ENCODE measurements around the gene SPTBN1. TPM values are rescaled to one million over a fixed set of nuclear protein-coding genes. Genes with fewer than 3 reads are reported as not detected.
A peak's percentile ranks its signal among the peaks of the same experiment; 100 is the strongest.

The SPTBN1 gene
- total and polyA plus RNA-seq, 2 of the 13 experiments (the other 11 are each of a cell fraction or from before 2014, with no cell fraction given): 123 to 299 TPM

GRCh38 chr2:54572262-54572635 lies 116.1 kb downstream of the SPTBN1 start (continued):
- no peak for TF ChIP-seq RBAK (CRISPR knock-in tag; IDR thresholded peaks at IDR 0.05)
- TF ChIP-seq HOXD1 (CRISPR knock-in tag; IDR thresholded peaks at IDR 0.05): 0 out of 2 replicates have a peak, but pooled peaks have one; percentile 32
- peak; percentile 28; the same call in 1 of the 2 replicates for TF ChIP-seq ZFY (CRISPR knock-in tag; IDR thresholded peaks at IDR 0.05)
- TF ChIP-seq ZNF883 (CRISPR knock-in tag; IDR thresholded peaks at IDR 0.05; ENCODE audit: not compliant biosample characterization): no peak
- TF ChIP-seq HNF4A (CRISPR knock-in tag; IDR thresholded peaks at IDR 0.05): peak; percentile 74
- peak; percentile 69; the same call in 1 of the 2 replicates for TF ChIP-seq ZNF670 (CRISPR knock-in tag; IDR thresholded peaks at IDR 0.05; ENCODE audit: borderline replicate concordance)
- no peak for TF ChIP-seq CTCF (CRISPR knock-in tag; IDR thresholded peaks at IDR 0.05)
- TF ChIP-seq NFRKB (IDR thresholded peaks at IDR 0.05): no peak
- peak; percentile 87 for TF ChIP-seq PITX1 (CRISPR knock-in tag; IDR thresholded peaks at IDR 0.05)
- no peak for TF ChIP-seq LCORL (IDR thresholded peaks at IDR 0.05)
- peak; percentile 53 for TF ChIP-seq LCORL (CRISPR knock-in tag; IDR thresholded peaks at IDR 0.05)
- no peak for TF ChIP-seq THAP7 (CRISPR knock-in tag; IDR thresholded peaks at IDR 0.05)
- no peak for TF ChIP-seq UBTF (CRISPR knock-in tag; IDR thresholded peaks at IDR 0.05)
- peak; percentile 85 for TF ChIP-seq ZNF264 (CRISPR knock-in tag; IDR thresholded peaks at IDR 0.05)
- TF ChIP-seq ZNF569 (CRISPR knock-in tag; IDR thresholded peaks at IDR 0.05; ENCODE audit: borderline replicate concordance): no peak
- no peak for TF ChIP-seq ELK4 (CRISPR knock-in tag; IDR thresholded peaks at IDR 0.05; ENCODE audit: borderline replicate concordance)
- no peak for TF ChIP-seq WIZ (CRISPR knock-in tag; IDR thresholded peaks at IDR 0.05)
- TF ChIP-seq ZNF562 (CRISPR knock-in tag; IDR thresholded peaks at IDR 0.05; ENCODE audit: borderline replicate concordance): no peak
- no peak for TF ChIP-seq ZNF121 (CRISPR knock-in tag; IDR thresholded peaks at IDR 0.05)
- TF ChIP-seq ZNF574 (CRISPR knock-in tag; IDR thresholded peaks at IDR 0.05): peak; percentile 45; the same call in 1 of the 2 replicates
- peak; percentile 88; the same call in 1 of the 2 replicates for TF ChIP-seq HOMEZ (CRISPR knock-in tag; IDR thresholded peaks at IDR 0.05; ENCODE audit: low read depth)
